GM12891 (cell line): ENCODE data around the gene ARFGAP2.
"Not testable (repeated sequence)": the region's sequence is repeated elsewhere in the genome, so short reads cannot be mapped to it uniquely, and the experiment has no call there.

Experiments
- PAX5 ChIP-seq: IDR thresholded peaks from 2 replicates; pipeline ENCODE4 v1.6.1; 2011; ENCODE audit warnings: low read length, moderate library complexity, mild to moderate bottlenecking; ENCODE audit not compliant: insufficient read depth, severe bottlenecking
- POLR2A ChIP-seq: IDR thresholded peaks from 2 replicates; pipeline ENCODE4 v1.6.1; 2011; ENCODE audit warnings: low read depth, low read length, control low read depth
- POLR2AphosphoS5 ChIP-seq: IDR thresholded peaks from 2 replicates; pipeline ENCODE4 v1.6.1; 2011; ENCODE audit warnings: low read depth, low read length, control low read depth
- POU2F2 ChIP-seq: IDR thresholded peaks from 2 replicates; pipeline ENCODE4 v1.6.1; 2011; ENCODE audit warnings: low read depth, mild to moderate bottlenecking, control low read depth, low read length, moderate library complexity
- SPI1 ChIP-seq: IDR thresholded peaks from 2 replicates; pipeline ENCODE4 v1.6.1; 2011; ENCODE audit warnings: low read depth, low read length, control low read depth
- TAF1 ChIP-seq: IDR thresholded peaks from 2 replicates; pipeline ENCODE4 v1.6.1; 2011; ENCODE audit warnings: low read depth, low read length, control low read depth

DNA sequence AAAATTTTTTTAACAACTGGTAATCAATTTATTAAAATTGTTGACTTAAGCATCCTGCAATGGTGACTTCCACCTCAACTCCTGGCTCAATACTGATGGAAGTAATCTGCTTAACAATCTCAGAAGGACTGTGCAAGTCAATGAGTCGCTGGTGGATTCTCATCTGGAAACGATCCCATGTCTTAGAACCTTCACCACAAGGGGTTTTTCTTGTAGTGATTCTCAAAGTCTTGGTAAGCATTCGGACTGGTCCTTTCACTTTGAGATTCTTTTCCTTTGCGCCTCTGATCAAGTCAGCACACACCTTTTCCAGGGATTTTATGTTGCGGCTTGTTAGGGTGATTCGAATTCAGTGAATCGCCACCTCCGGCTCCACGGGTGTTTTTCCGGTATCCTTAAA is 14.5 kb upstream of the ARFGAP2 start:
- TF ChIP-seq POLR2A, POLR2AphosphoS5, PAX5, TAF1, SPI1, POU2F2: not testable (repeated sequence)
